AG04450 (cell line): ENCODE data around the gene CYP27C1. TPM values are rescaled to one million over a fixed set of nuclear protein-coding genes. Genes with fewer than 3 reads are reported as not detected.
A peak's percentile ranks its signal among the peaks of the same experiment; 100 is the strongest.

Experiments
- CTCF ChIA-PET: fragments of 300-600, 350-600 bp; formaldehyde crosslinking; extraction: SDS; loops from one replicate; lab custom pipeline; 2022; ENCODE audit warnings: antibody characterized with exemption, inconsistent platforms; lab: Charles Lee
- POLR2A ChIA-PET: fragments of 350-600 bp; formaldehyde crosslinking; extraction: SDS; loops from one replicate; lab custom pipeline; 2021; ENCODE audit warnings: antibody characterized with exemption, inconsistent platforms; lab: Yijun Ruan, JAX
- DNase-seq: peaks from one replicate; pipeline ENCODE4 v3.0.0-alpha.2; 2011; ENCODE audit warnings: low read depth, low spot score
- H3K27ac ChIP-seq: one replicate; pipeline ENCODE4 v1.5.1; 2012; ENCODE audit warnings: low read depth, low read length, control low read depth
- H3K27me3 ChIP-seq: one replicate; pipeline ENCODE4 v1.6.0; 2012; ENCODE audit warnings: low read length; ENCODE audit not compliant: control insufficient read depth, insufficient read depth
- H3K4me3 ChIP-seq: 2 replicates; pipeline ENCODE4 v1.5.1; 2011; ENCODE audit warnings: mild to moderate bottlenecking, low read depth, low read length, control low read depth
- H3K9me3 ChIP-seq: 2 replicates; pipeline ENCODE4 v1.5.1; 2012; ENCODE audit warnings: low read length; ENCODE audit not compliant: control insufficient read depth, insufficient read depth
- polyA plus RNA-seq: library from polyadenylated mRNA; depleted of rRNA; stranded (reverse); fragments of >200 nt; gene quantifications from 2 replicates; pipeline ENCODE4 v1.2.3, GENCODE V29; 2011
- TF ChIP-seq, protein P1 (sequence below): IDR thresholded peaks from 2 replicates; pipeline ENCODE4 v1.5.1; 2011; ENCODE audit warnings: low read depth, low read length, control low read depth, inconsistent platforms

CYP27C1 gene
- polyA plus RNA-seq, 1 experiment, result not detected

DNA sequence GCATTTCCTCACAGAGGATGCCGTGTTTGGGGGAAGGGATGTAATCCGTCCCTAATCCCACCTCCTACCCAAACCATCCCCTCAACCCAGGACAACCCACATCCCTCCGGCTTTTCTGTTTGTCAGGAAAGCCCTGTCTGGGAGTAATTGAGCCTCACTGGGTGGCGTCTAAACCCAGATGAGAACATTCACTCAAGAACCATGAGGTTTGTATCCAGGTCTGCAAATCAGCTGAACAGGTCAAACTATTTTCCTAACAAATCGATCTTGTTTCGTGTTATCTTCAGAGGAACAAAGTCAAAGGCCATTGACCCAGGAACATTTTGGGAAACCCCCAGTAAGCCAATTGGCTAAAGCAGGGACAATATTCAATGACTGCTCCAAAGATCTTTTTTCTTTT is 25.7 kb downstream of the CYP27C1 start:
- TF ChIP-seq, protein P1, sequence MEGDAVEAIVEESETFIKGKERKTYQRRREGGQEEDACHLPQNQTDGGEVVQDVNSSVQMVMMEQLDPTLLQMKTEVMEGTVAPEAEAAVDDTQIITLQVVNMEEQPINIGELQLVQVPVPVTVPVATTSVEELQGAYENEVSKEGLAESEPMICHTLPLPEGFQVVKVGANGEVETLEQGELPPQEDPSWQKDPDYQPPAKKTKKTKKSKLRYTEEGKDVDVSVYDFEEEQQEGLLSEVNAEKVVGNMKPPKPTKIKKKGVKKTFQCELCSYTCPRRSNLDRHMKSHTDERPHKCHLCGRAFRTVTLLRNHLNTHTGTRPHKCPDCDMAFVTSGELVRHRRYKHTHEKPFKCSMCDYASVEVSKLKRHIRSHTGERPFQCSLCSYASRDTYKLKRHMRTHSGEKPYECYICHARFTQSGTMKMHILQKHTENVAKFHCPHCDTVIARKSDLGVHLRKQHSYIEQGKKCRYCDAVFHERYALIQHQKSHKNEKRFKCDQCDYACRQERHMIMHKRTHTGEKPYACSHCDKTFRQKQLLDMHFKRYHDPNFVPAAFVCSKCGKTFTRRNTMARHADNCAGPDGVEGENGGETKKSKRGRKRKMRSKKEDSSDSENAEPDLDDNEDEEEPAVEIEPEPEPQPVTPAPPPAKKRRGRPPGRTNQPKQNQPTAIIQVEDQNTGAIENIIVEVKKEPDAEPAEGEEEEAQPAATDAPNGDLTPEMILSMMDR, result no peak
- POLR2A ChIA-PET, result interaction anchor here (0.7 kb wide), 1 partner anchor 956 kb away, joined by 5 read pairs; no protein-coding TSS in a partner anchor
- peaks cover 7% of the 10 kb centered on the region; the same call in 1 of the 2 replicates for H3K9me3 ChIP-seq
- CTCF ChIA-PET, result interaction anchor here (1.1 kb wide), 1 partner anchor 284 kb away, joined by 3 read pairs; no protein-coding TSS in a partner anchor
- H3K4me3 ChIP-seq, result no peak overlapping the region
- no peak overlapping the region for H3K27ac ChIP-seq
- H3K27me3 ChIP-seq, result peaks cover 4% of the 10 kb centered on the region
- DNase-seq, result no peak

DNA sequence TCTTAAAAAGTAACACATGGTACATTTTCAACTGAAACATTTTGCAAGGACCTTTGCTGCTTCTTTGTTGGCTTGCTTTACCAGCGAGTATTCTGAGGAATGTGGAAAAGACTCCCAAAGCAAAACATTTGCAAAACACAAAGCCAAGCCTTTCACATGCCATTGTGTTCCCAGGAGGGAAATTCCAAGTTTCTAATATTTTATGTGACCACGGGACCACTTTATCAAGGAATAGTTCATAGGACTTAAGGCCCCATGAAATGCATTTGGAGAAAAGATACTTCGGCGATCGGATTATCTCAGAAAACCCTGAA is 26.2 kb downstream of the CYP27C1 start:
- H3K9me3 ChIP-seq, result peaks cover 7% of the 10 kb centered on the region; the same call in 1 of the 2 replicates
- POLR2A ChIA-PET, result interaction anchor here (0.7 kb wide), 1 partner anchor 955 kb away, joined by 5 read pairs; no protein-coding TSS in a partner anchor
- H3K27me3 ChIP-seq, result peaks cover 4% of the 10 kb centered on the region
- no peak for DNase-seq
- H3K27ac ChIP-seq, result no peak overlapping the region
- no peak overlapping the region for H3K4me3 ChIP-seq
- CTCF ChIA-PET, result interaction anchor here (1.1 kb wide), 1 partner anchor 285 kb away, joined by 3 read pairs; no protein-coding TSS in a partner anchor
- TF ChIP-seq, protein P1, result no peak

DNA sequence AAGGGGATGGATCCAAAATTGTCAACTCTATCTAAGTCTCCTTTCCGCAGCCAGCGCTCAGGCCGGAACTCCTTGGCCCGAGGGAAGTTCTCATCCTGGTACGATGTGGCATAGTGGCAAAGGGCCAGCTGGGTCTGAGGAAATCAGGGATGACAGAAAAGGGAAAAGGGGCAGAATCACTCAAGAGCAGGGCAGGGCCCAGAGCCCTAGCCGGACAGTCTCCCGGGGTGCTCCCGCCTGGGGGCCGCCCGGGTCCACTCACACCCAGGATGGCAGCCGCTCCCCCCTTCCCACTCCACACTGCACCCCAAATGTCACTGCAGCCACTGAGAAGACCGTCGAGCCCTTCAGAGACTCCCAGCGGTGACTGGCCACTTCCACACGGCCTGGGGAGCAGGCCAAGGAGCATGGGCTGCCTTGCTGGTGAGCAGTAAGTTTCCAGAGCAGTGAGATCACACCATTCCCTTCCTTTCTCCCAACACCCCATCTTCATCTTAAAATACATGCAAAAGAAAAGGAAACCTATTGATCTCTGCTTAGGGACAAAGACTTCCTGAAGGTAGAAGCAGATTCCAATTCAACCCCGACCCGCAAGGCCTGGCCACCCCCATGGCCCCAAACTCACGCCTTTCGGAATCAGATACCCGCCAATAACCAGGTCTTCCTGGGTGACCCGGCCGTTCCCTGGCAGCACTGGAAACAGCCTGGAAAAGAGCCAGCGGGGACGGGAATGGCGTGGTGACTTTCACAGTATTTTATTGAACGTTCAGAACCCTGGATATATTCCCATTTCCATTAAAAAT is 26.7 kb downstream of the CYP27C1 start:
- TF ChIP-seq, protein P1, result no peak

DNA sequence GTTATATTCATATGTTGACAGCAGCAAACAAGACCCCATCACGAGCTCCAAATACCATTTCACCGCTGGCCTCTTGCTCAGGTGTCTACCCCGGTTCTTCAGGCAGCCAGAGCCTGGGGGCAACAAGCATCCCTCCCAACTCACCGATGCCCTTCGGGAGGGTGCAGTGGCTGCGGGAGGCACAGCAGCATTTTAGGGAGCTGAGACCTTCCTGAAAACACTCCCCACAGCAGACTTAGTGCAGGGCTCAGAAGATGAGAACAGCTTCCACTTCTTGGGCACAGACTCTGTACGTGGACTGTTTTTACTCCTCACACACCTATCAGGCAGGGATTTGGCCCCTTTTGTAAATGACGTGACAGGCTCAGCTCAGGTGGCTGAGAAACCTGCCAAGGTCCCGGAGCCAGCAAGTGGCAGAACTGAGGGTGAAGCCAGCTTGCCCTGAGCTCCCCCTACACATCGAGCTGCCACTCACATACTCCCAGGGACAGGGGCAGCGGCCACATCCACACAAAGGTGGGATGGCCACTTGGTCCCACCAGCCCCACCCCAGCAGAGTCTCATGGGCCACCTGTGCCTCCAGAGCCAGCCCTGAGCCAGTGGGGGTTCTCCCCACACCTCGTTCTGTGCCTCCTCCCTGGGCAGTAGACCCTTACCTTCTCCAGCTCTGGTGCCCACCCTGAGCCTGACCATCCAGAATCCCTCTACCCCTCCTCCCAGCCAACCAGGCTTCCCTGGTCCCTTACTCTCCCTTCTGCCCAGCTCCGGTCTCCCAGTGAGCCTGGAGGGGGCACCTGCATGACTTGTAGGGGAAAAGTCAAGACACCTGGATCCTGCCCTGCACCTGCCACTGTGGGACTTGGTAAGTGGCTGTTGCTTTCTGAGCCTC is 28.5 kb downstream of the CYP27C1 start:
- H3K27me3 ChIP-seq, result peaks cover 12% of the 10 kb centered on the region
- peaks cover 7% of the 10 kb centered on the region; the same call in 1 of the 2 replicates for H3K9me3 ChIP-seq
- H3K27ac ChIP-seq, result no peak overlapping the region
- H3K4me3 ChIP-seq, result no peak overlapping the region
- TF ChIP-seq, protein P1, result no peak
- POLR2A ChIA-PET, result interaction anchor here (0.9 kb wide), 1 partner anchor 102 kb away, joined by 3 read pairs; the partner anchor contains the start of gene ERCC3
- no peak for DNase-seq
- CTCF ChIA-PET, result no interaction called here

More for the DNA sequence above, 26.7 kb downstream of the CYP27C1 start:
- Histone ChIP-seq H3K9me3 (peaks cover 7% of the 10 kb centered on the region; the same call in 1 of the 2 replicates), H3K27me3 (peaks cover 4% of the 10 kb centered on the region), H3K4me3 (no peak overlapping the region), H3K27ac (peak overlapping the region; percentile 21)
- ChIA-PET CTCF (interaction anchor here (1.1 kb wide), 1 partner anchor 285 kb away, joined by 3 read pairs; no protein-coding TSS in a partner anchor), POLR2A (no interaction called here)
- DNase-seq, result no peak
